Kidney (tissue), 14 donors: ENCODE results near the gene CPN2. TPM values are rescaled to one million over a fixed set of nuclear protein-coding genes. Genes with fewer than 3 reads are reported as not detected.

Source experiments
- DNase-seq, 5 donors: peaks; one replicate each; pipeline ENCODE4 v3.0.0-alpha.2; 2013 to 2020
- FAIRE-seq: peaks from 2 replicates; lab custom pipeline; 2012; peaks lifted over from hg19 to GRCh38; lab: Jason Lieb, UNC
- H3K27ac ChIP-seq, 2 donors: one replicate each; pipeline ENCODE4 v1.7.0; 2013; ENCODE audit warnings: low read depth in 2 of 2, low read length in 2 of 2, inconsistent platforms in 1 of 2
- H3K27me3 ChIP-seq: one replicate; pipeline ENCODE4 v1.7.1; 2013; ENCODE audit warnings: low read length, inconsistent platforms; ENCODE audit not compliant: control insufficient read depth, insufficient read depth
- H3K36me3 ChIP-seq, 3 donors: one replicate each; pipeline versions ENCODE4 v1.7.0 to v1.7.1; 2013; ENCODE audit warnings: low read length in 3 of 3, control low read depth in 1 of 3, inconsistent platforms in 1 of 3; ENCODE audit not compliant: insufficient read depth in 3 of 3, control insufficient read depth in 2 of 3
- H3K4me1 ChIP-seq, 3 donors: one replicate each; pipeline versions ENCODE4 v1.7.0 to v1.7.1; 2013; ENCODE audit warnings: low read length in 3 of 3, inconsistent platforms in 1 of 3, low read depth in 1 of 3; ENCODE audit not compliant: control insufficient read depth in 2 of 3, insufficient read depth in 2 of 3
- H3K4me3 ChIP-seq, 3 donors: one replicate each; pipeline versions ENCODE4 v1.7.0 to v1.8.1; 2013; ENCODE audit warnings: low read length in 3 of 3, control low read depth in 1 of 3, inconsistent platforms in 1 of 3
- H3K9ac ChIP-seq, 3 donors: one replicate each; pipeline versions ENCODE4 v1.7.0 to v1.7.1; 2013; ENCODE audit warnings: low read length in 3 of 3, control low read depth in 1 of 3, inconsistent platforms in 1 of 3
- H3K9me3 ChIP-seq, 3 donors: one replicate each; pipeline versions ENCODE4 v1.7.0 to v1.7.1; 2013; ENCODE audit warnings: low read length in 3 of 3, control low read depth in 1 of 3, inconsistent platforms in 1 of 3; ENCODE audit not compliant: control insufficient read depth in 2 of 3, insufficient read depth in 1 of 3
- CTCF ChIP-seq: IDR thresholded peaks from 3 replicates; pipeline ENCODE4 v1.5.1; 2012; ENCODE audit warnings: mild to moderate bottlenecking, moderate library complexity, borderline replicate concordance; ENCODE audit not compliant: insufficient read depth; ENCODE audit errors: extremely low read depth
- intact Hi-C: fragments of 100-400 bp; cut with DNase I; formaldehyde crosslinking; loops from one replicate; pipeline ENCODE4 v1.11.1; 2022
- polyA plus RNA-seq: library from polyadenylated mRNA; stranded (reverse); fragments of 350-450 nt; fragmentation: Illumina TruSeq; extraction: RNeasy Lipid Tissue Mini Kit (QIAGEN cat#74804); gene quantifications from one replicate; pipeline ENCODE4 v1.2.3, GENCODE V29; 2014; ENCODE audit warnings: low read depth, low replicate concordance; ENCODE audit not compliant: insufficient read depth
- total RNA-seq: library from RNA; stranded (reverse); fragmentation: NEBNext Ultra II Directional; extraction: Animal tissue kit (Norgen Biotek cat#: 25700); gene quantifications from one replicate; pipeline ENCODE4 v1.2.1, GENCODE V29; 2021
- donor health status: control.
- donor health status: control.
- donor health status: control.
- donor health status: control.
- donor health status: control.
- donor health status: DM: yes; HTN: yes; CAD: no.
- donor health status: Normal renal cell carcinoma (clear cell type).

Gene CPN2
- total and polyA plus RNA-seq, 2 donors from 2014 or later, result 0.72 to 15.8 TPM

GRCh38 chr3:194397757-194398312 is 46.7 kb upstream of the CPN2 start:
- H3K27me3 ChIP-seq, result peaks cover 8% of the 10 kb centered on the region
- no peak for TF ChIP-seq CTCF
- peaks cover 0 to 9% (median 0%) of the 10 kb centered on the region in 3 donors for H3K4me1 ChIP-seq
- no peaks in the 10 kb centered on the region for H3K9me3 ChIP-seq
- no peak overlapping the region for H3K9ac ChIP-seq
- DNase-seq, result peak in 3 of 5 donors; percentile 39 to 55 (median 51)
- intact Hi-C loops, result loop anchor here (10.0 kb wide), 1 partner anchor 53 kb away; no protein-coding TSS in a partner anchor
- H3K36me3 ChIP-seq, result no peaks in the 10 kb centered on the region
- peak overlapping the region in 2 of 3 donors; percentile 15 to 25 for H3K4me3 ChIP-seq
- no peak overlapping the region for H3K27ac ChIP-seq
- FAIRE-seq, result no peak

- H3K27ac ChIP-seq, result peak overlapping the region; percentile 72
- TF ChIP-seq CTCF, result no peak
- peaks cover 8% of the 10 kb centered on the region for H3K27me3 ChIP-seq
- peak overlapping the region in 2 of 3 donors; percentile 15 to 25 for H3K4me3 ChIP-seq
- no peaks in the 10 kb centered on the region for H3K9me3 ChIP-seq
- no peak overlapping the region for H3K9ac ChIP-seq
- intact Hi-C loops, result loop anchor here (10.0 kb wide), 1 partner anchor 52 kb away; no protein-coding TSS in a partner anchor
- H3K4me1 ChIP-seq, result peaks cover 0 to 9% (median 0%) of the 10 kb centered on the region in 3 donors
- FAIRE-seq, result no peak
- no peaks in the 10 kb centered on the region for H3K36me3 ChIP-seq
- DNase-seq, result peak in 3 of 5 donors; percentile 42 to 68 (median 58)
These were observed 46.0 kb upstream of the CPN2 start for GRCh38 chr3:194396859-194397756.

GRCh38 chr3:194396539-194396858 is 45.4 kb upstream of the CPN2 start:
- Histone ChIP-seq H3K36me3 (no peaks in the 10 kb centered on the region), H3K27ac (peak overlapping the region; percentile 72), H3K9ac (peak overlapping the region in 1 of 3 donors; percentile 10), H3K4me3 (peak overlapping the region in 1 of 3 donors; percentile 57), H3K27me3 (peaks cover 8% of the 10 kb centered on the region), H3K4me1 (peaks cover 0 to 9% (median 0%) of the 10 kb centered on the region in 3 donors), H3K9me3 (no peaks in the 10 kb centered on the region)
- peak in 1 of 5 donors; percentile 30 for DNase-seq
- no peak for TF ChIP-seq CTCF
- FAIRE-seq, result no peak
- intact Hi-C loops, result loop anchor here (10.0 kb wide), 1 partner anchor 52 kb away; no protein-coding TSS in a partner anchor
